ENCODE data around the gene ZBTB16. TPM values are rescaled to one million over a fixed set of nuclear protein-coding genes. Genes with fewer than 3 reads are reported as not detected.

The ZBTB16 gene
- total RNA-seq, 1 donor from 2014 or later, result 11.9 TPM

- DNase-seq (ENCODE audit: extremely low spot score, unreplicated experiment), result no peak
- Mint-ChIP-seq H3K4me1 (ENCODE audit: unreplicated experiment) (peaks cover 42% of the 10 kb centered on the region), H3K27me3 (peaks cover 67% of the 10 kb centered on the region), H3K27ac (no peak overlapping the region), H3K9me3 (no peaks in the 10 kb centered on the region), H3K36me3 (no peaks in the 10 kb centered on the region), H3K4me3 (no peak overlapping the region)
- no peak for TF ChIP-seq CTCF (conservative IDR thresholded peaks at IDR 0.05)
Measured at GRCh38 chr11:114084414-114084813, 24.9 kb downstream of the ZBTB16 start.

- Mint-ChIP-seq H3K27me3 (peaks cover 56% of the 10 kb centered on the region), H3K9me3 (no peaks in the 10 kb centered on the region), H3K27ac (no peak overlapping the region), H3K4me1 (ENCODE audit: unreplicated experiment) (peaks cover 38% of the 10 kb centered on the region), H3K4me3 (no peak overlapping the region), H3K36me3 (no peaks in the 10 kb centered on the region)
- no peak for TF ChIP-seq CTCF (conservative IDR thresholded peaks at IDR 0.05)
- DNase-seq (ENCODE audit: extremely low spot score, unreplicated experiment), result no peak
Measured at GRCh38 chr11:114085965-114086793, 26.7 kb downstream of the ZBTB16 start.

- H3K4me3 Mint-ChIP-seq, result no peak overlapping the region
- H3K9me3 Mint-ChIP-seq, result no peaks in the 10 kb centered on the region
- no peaks in the 10 kb centered on the region for H3K36me3 Mint-ChIP-seq
- DNase-seq (ENCODE audit: extremely low spot score, unreplicated experiment), result no peak
- H3K27ac Mint-ChIP-seq, result no peak overlapping the region
- H3K4me1 Mint-ChIP-seq (ENCODE audit: unreplicated experiment), result peaks cover 39% of the 10 kb centered on the region
- peaks cover 55% of the 10 kb centered on the region for H3K27me3 Mint-ChIP-seq
- TF ChIP-seq CTCF (conservative IDR thresholded peaks at IDR 0.05), result no peak
Measured at GRCh38 chr11:114087025-114087424, 27.5 kb downstream of the ZBTB16 start.

- no peak for DNase-seq (ENCODE audit: extremely low spot score, unreplicated experiment)
- Mint-ChIP-seq H3K36me3 (no peaks in the 10 kb centered on the region), H3K4me3 (no peak overlapping the region), H3K4me1 (ENCODE audit: unreplicated experiment) (peaks cover 41% of the 10 kb centered on the region), H3K27me3 (peaks cover 58% of the 10 kb centered on the region), H3K9me3 (no peaks in the 10 kb centered on the region), H3K27ac (no peak overlapping the region)
- no peak for TF ChIP-seq CTCF (conservative IDR thresholded peaks at IDR 0.05)
Measured at GRCh38 chr11:114088216-114088615, 28.7 kb downstream of the ZBTB16 start.

- DNase-seq (ENCODE audit: extremely low spot score, unreplicated experiment), result no peak
- no peak overlapping the region for H3K27ac Mint-ChIP-seq
Measured at GRCh38 chr11:114088836-114089235, 29.3 kb downstream of the ZBTB16 start.

More at GRCh38 chr11:114088836-114089235, 29.3 kb downstream of the ZBTB16 start:
- Mint-ChIP-seq H3K9me3 (no peaks in the 10 kb centered on the region), H3K27me3 (peaks cover 52% of the 10 kb centered on the region), H3K4me1 (ENCODE audit: unreplicated experiment) (peaks cover 44% of the 10 kb centered on the region), H3K4me3 (no peak overlapping the region), H3K36me3 (no peaks in the 10 kb centered on the region)
- no peak for TF ChIP-seq CTCF (conservative IDR thresholded peaks at IDR 0.05)

Measured in type B pancreatic cell (in vitro differentiated cells).